GM21576 (cell line): ENCODE results near the gene EDN3.

Source experiments
- ATAC-seq: cut with Tn5 transposase; IDR thresholded peaks from one replicate; pipeline ENCODE4 v1.9.1; 2021; ENCODE audit warnings: mild to moderate bottlenecking, moderate library complexity; ENCODE audit not compliant: unreplicated experiment

The EDN3 gene

GRCh38 chr20:59307270-59307669, 6.9 kb downstream of the EDN3 start:
- no peak for ATAC-seq

DNA sequence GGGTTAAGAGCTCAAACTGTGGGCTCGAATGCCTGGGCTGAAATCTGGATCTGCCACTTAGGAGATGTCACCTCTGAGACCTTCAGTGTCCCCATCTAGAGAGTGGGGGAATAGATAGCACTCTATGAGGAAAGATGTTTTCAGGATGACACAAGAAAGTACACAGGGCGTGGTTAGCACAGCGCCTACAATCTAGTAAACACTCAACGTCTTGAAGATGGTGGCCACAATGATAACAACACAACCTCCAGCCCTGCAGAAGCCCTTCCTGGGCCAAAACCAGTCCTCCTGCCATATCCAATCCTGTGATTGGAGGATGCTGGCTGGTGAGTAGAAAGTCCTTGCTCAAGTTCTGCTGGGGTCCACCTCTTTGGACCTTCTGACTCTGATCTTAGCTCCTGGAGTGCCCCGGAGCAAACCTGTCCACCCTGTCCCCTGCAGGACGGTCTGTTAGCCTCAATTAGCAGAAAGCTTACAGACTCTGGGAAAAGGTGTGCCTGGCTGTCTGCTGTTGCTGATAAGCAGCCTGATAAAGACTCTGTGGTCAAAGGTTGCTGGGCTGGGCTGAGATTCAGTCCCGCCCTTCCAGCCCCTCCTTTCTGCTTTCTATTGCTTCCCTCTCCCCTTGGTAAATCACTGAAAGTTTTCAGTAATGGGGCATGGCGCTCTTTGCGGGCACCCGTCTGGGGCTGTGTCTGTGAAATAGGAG, 8.2 kb downstream of the EDN3 start:
- ATAC-seq, result no peak

DNA sequence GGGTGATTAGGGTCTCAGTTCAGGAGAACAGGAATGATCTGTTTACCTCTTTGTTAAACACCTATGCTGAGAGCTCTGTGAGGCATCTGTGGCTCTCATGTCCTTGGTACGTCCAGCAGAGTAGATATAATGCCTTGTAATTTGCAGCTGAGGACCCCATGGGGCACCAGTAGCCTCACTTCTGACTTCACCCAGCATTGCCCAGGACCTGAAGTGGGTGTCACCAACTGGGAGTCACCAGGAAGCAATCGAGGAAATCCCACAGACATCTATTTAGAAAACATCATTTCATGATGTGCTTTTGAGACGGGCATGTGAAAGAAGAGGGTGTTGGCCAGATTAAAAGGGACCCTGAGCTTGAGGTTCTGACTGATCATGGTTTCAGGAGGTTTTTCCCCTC, 8.8 kb downstream of the EDN3 start:
- ATAC-seq, result no peak

DNA sequence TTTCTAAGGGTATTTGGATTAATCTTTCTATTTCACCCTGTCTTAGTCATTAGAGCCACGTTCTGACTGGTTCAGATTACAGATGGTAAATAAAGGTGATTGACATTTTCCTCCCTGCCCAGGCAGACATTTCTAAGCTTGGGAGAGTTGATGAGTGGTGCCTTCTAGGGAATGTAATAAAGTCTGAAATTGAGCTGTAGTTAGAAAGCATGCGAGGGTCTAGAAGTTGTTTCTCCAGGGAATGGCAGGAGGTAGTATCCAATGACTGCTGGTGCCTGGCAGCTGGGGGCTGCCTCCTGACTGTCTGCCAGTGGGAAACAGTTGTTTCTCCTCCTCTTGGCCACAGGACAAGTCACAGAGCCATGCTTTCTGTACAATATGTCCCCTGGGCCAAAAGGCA, 14.6 kb downstream of the EDN3 start:
- ATAC-seq, result no peak

GRCh38 chr20:59316911-59317731, 16.7 kb downstream of the EDN3 start:
- ATAC-seq, result no peak

GRCh38 chr20:59318201-59318790, 17.9 kb downstream of the EDN3 start:
- no peak for ATAC-seq

DNA sequence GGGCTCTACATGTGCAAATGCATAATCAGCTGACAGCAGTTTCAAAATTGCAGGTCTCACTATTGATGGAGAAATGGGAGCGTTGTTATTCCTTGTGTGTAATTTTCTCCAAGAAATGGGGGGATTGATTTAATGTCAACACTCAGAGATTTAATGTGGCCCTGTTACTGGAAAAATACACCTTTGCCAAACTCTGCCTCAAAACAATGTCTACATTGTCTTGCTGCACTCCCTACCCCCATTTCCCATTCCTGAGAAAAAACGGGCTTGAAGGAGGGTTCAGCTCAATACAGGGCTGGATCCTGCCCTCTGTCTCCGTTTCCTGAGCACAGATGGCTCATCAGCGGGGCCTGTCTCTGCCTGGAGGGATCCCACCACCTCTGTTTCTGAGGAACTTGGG, 18.4 kb downstream of the EDN3 start:
- no peak for ATAC-seq

- ATAC-seq, result no peak
These were observed 20.0 kb downstream of the EDN3 start for GRCh38 chr20:59320426-59320825.

GRCh38 chr20:59320854-59321647, 20.6 kb downstream of the EDN3 start:
- ATAC-seq, result no peak

DNA sequence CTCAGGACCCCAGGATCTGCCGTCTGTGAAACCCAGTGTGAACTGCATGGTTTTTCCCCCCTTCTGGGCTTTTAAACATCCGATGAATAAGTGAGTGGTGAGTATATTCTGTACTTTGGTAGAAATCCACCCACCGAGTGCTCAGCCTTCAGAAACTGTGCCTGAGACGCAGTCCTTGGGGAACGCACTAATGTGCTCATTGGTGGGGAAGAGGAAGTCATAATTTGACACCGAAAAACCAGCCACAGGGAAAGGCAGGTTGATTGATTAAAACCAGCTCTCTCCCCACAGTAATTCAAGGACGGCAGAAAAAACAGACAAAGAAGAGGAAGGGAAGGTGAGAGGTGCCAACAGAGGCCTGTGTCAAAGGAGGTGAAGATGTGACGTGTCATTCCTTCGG, 21.7 kb downstream of the EDN3 start:
- ATAC-seq, result no peak

- ATAC-seq, result no peak
These were observed 22.4 kb downstream of the EDN3 start for GRCh38 chr20:59322585-59323454.

DNA sequence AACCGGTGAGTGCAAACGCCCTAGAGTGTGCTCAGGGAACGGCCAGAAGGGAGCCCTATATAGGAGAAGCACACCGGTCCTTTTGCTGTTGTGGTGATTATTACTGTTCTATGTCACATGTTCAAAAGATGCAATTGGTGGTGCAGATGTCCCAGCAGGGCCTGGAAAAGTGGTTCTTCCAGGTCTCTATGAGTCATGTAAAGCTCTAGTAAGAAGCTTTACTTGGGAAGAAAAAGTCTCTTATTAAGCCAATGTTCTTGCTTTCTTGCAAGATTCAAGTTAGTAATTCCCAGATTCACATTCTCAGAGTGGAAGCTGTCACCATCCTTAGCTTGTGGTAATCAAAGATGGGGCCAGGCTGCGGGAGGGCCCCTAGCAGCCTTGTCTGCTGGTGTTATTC, 23.3 kb downstream of the EDN3 start:
- no peak for ATAC-seq

DNA sequence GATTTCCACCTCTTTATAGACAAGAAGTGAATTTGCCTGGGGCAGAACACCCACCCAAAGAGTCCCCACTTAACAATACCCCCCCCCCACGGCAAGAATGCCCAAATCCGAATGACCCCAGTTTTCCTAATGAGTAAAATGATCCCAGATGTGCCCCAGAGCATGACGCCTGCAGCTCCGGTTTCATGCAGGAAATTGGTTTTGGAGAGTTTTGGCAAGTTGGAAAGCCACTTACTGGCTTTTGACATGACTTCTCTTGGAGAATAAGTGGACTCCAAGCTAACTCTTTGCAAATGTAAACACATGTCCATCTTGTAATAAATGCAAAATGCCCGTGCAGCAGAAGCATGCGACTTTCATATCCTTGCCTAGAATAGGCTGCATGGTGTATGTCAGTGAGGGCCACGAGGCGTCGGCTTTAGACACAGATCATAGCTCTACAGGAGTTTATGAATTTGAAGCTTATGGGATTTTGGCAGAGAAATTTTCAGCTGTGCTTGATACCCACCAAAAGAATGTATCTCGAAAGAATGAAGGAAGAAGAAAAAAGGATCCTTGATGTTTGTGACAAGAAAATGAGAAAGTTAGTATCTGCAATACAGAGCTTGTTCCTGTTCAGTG, 24.2 kb downstream of the EDN3 start:
- no peak for ATAC-seq

DNA sequence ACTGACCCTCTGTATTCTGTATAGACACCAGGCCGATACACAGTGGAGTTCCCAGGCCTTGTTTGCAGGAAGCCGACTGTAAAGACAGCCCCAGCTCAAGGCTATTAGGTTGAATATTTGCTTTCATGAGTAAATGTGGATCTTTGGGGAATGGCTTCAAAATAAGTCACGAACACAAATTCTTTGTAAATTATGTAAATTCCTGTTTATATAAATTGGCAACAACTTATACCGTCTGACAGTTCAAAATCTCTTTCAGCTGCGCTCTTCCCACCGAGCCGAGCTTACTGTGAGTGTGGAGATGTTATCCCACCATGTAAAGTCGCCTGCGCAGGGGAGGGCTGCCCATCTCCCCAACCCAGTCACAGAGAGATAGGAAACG, 24.7 kb downstream of the EDN3 start:
- no peak for ATAC-seq

DNA sequence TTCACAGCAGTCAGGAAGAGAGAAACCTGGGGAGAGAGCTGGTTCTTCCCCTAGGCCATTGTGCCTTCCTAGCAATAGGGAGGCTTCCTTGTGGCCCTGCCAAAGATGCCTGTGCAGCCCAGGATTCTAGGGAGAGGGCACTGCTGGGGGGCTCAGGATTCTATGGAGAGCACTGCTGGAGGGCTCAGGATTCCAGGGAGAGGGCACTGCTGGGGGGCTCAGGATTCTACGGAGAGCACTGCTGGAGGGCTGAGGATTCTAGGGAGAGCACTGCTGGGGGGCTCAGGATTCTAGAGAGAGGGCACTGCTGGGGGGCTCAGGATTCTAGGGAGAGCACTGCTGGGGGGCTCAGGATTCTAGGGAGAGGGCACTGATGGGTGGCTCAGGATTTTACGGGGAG, 25.8 kb downstream of the EDN3 start:
- ATAC-seq, result no peak

GRCh38 chr20:59328071-59328470, 27.7 kb downstream of the EDN3 start:
- ATAC-seq, result no peak

GRCh38 chr20:59331721-59332329, 31.4 kb downstream of the EDN3 start:
- no peak for ATAC-seq

DNA sequence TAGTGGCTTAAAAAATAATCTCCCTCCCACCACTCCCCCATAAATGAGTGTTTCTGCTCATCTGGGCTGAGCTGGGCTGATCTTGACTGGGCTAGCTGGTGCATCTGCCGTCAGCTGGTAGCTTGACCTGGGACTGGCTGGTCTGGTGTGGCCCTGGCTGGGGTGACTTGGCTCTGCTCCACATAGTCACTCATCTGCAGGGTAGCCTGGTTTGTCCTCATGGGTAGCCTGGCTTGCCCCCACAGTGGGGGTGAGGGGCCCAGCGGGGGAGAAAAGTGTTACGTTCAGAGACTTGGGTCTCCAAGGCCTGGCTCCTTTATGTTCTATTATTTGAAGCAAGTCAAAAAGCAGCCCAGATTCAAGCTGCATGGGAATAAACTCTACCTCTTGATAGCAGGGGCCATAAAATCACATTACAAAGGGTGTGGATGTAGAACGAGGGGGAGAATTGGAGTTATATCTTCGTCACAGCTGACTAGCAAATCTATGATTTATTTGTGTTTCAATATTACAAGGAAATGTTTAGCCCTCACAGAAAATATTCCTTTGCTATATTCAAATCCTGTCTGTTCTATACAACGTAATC, 32.9 kb downstream of the EDN3 start:
- ATAC-seq, result no peak

DNA sequence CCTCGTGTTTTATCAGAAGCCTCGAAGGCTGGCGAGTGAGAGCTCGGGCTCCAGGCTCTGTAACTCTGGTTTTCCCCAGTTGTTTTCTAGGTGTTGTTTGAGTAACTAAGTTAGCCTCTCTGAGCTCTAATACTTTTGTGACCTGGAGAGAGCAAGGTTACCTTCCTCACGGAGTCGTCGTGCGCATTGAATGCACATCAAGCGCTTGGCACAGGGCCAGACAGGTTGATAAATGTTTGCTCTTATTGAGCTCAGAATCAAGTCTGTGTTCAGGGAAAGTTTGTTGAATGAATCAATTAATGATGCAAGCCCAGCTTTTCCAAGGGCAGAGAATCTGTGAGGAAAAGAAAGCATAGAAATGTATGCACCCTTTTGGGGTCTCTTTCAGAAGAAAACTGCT, 33.5 kb downstream of the EDN3 start:
- no peak for ATAC-seq
